Neural progenitor cell (in vitro differentiated cells): Measurements from ENCODE around the gene TUFT1. TPM values are rescaled to one million over a fixed set of nuclear protein-coding genes. Genes with fewer than 3 reads are reported as not detected.
"Not testable (repeated sequence)": the region's sequence is repeated elsewhere in the genome, so short reads cannot be mapped to it uniquely, and the experiment has no call there.

Experiments
- DNase-seq: peaks from one replicate; pipeline ENCODE4 v3.0.0-alpha.2; 2016; ENCODE audit warnings: low spot score
- H2AFZ ChIP-seq: fragments of 200-600 bp; sonication (generic); replicated peaks from 2 replicates; pipeline ENCODE4 v1.6.1; 2016; ENCODE audit warnings: antibody characterized with exemption
- H3F3A ChIP-seq: fragments of 200-600 bp; sonication (generic); 2 replicates; pipeline ENCODE4 v1.6.1; 2016; ENCODE audit warnings: antibody characterized with exemption, low read depth
- H3K27ac ChIP-seq: fragments of 200-600 bp; sonication (generic); 2 replicates; pipeline ENCODE4 v1.5.1; 2016; ENCODE audit warnings: mild to moderate bottlenecking
- H3K27me3 ChIP-seq: fragments of 200-600 bp; sonication (generic); 2 replicates; pipeline ENCODE4 v1.6.1; 2016; ENCODE audit warnings: mild to moderate bottlenecking, moderate library complexity
- H3K36me3 ChIP-seq: fragments of 200-600 bp; sonication (generic); 2 replicates; pipeline ENCODE4 v1.5.1; 2016
- H3K4me1 ChIP-seq: fragments of 200-600 bp; sonication (generic); 2 replicates; pipeline ENCODE4 v1.6.1; 2016; ENCODE audit warnings: mixed run types
- H3K4me2 ChIP-seq: fragments of 200-600 bp; sonication (generic); 2 replicates; pipeline ENCODE4 v1.6.1; 2016
- H3K4me3 ChIP-seq: fragments of 200-600 bp; sonication (generic); 2 replicates; pipeline ENCODE4 v1.5.1; 2016
- H3K79me2 ChIP-seq: fragments of 200-600 bp; sonication (generic); 2 replicates; pipeline ENCODE4 v1.6.1; 2016; ENCODE audit warnings: low read depth
- H3K9ac ChIP-seq: fragments of 200-600 bp; sonication (generic); 2 replicates; pipeline ENCODE4 v1.6.1; 2016
- H3K9me3 ChIP-seq: fragments of 200-600 bp; sonication (generic); 2 replicates; pipeline ENCODE4 v1.5.1; 2016; ENCODE audit warnings: low read depth
- H4K20me1 ChIP-seq: fragments of 200-600 bp; sonication (generic); 2 replicates; pipeline ENCODE4 v1.6.1; 2016; ENCODE audit warnings: low read depth
- H3K27ac Mint-ChIP-seq: 3 replicates; pipeline ENCODE4 v1.8.0; 2021; ENCODE audit warnings: mixed read lengths
- H3K27me3 Mint-ChIP-seq: 2 replicates; pipeline ENCODE4 v1.8.0; 2022; ENCODE audit warnings: low read depth, mild to moderate bottlenecking, inconsistent platforms, moderate library complexity, mixed read lengths; ENCODE audit not compliant: insufficient read depth
- H3K36me3 Mint-ChIP-seq: 3 replicates; pipeline ENCODE4 v1.8.0; 2021; ENCODE audit warnings: mixed read lengths
- H3K4me1 Mint-ChIP-seq: 3 replicates; pipeline ENCODE4 v1.8.0; 2021; ENCODE audit warnings: mixed read lengths
- H3K4me3 Mint-ChIP-seq: 3 replicates; pipeline ENCODE4 v1.8.0; 2021; ENCODE audit warnings: mild to moderate bottlenecking, moderate library complexity, mixed read lengths
- H3K9me3 Mint-ChIP-seq: 3 replicates; pipeline ENCODE4 v1.8.0; 2020; ENCODE audit warnings: mixed read lengths
- CTCF ChIP-seq: fragments of 200-600 bp; sonication (generic); IDR thresholded peaks from 2 replicates; pipeline ENCODE4 v1.5.1; 2017; ENCODE audit warnings: antibody characterized with exemption, mild to moderate bottlenecking
- EZH2 ChIP-seq: fragments of 200-600 bp; sonication (generic); IDR thresholded peaks from 2 replicates; pipeline ENCODE4 v1.6.1; 2017; ENCODE audit warnings: antibody characterized with exemption, mild to moderate bottlenecking, moderate library complexity
- EZH2phosphoT487 ChIP-seq: fragments of 200-600 bp; sonication (generic); IDR thresholded peaks from 2 replicates; pipeline ENCODE4 v1.6.1; 2017; ENCODE audit warnings: antibody characterized with exemption
- total RNA-seq: library from RNA; depleted of rRNA; stranded (reverse); fragments of >200 nt; gene quantifications from 2 replicates; pipeline ENCODE4 v1.2.3, GENCODE V29; 2015; ENCODE audit warnings: low replicate concordance

TUFT1 gene
- total RNA-seq, 1 donor from 2014 or later: 9.3 TPM

GRCh38 chr1:151596166-151596953 is 56.3 kb downstream of the TUFT1 start:
- Mint-ChIP-seq H3K9me3 (peaks cover 4% of the 10 kb centered on the region), H3K4me1 (peaks cover 5% of the 10 kb centered on the region), H3K27me3 (peaks cover 2% of the 10 kb centered on the region), H3K36me3 (no peaks in the 10 kb centered on the region), H3K4me3 (no peak overlapping the region), H3K27ac (no peak overlapping the region)
- H3K79me2 ChIP-seq: no peaks in the 10 kb centered on the region
- H3K4me2 ChIP-seq: no peak overlapping the region
- H2AFZ ChIP-seq: no peak overlapping the region
- H3K4me3 ChIP-seq: no peak overlapping the region
- no peak overlapping the region for H3K27ac ChIP-seq
- H3K9ac ChIP-seq: no peak overlapping the region
- no peaks in the 10 kb centered on the region for H3K9me3 ChIP-seq
- DNase-seq: no peak
- H3K27me3 ChIP-seq: peaks cover 13% of the 10 kb centered on the region
- no peaks in the 10 kb centered on the region for H3K4me1 ChIP-seq
- TF ChIP-seq EZH2phosphoT487 (no peak), CTCF (no peak), EZH2 (no peak)
- no peaks in the 10 kb centered on the region for H3F3A ChIP-seq
- no peaks in the 10 kb centered on the region for H4K20me1 ChIP-seq
- H3K36me3 ChIP-seq: no peaks in the 10 kb centered on the region

- H3K9ac ChIP-seq, H3K9me3 ChIP-seq, H2AFZ ChIP-seq, H3F3A ChIP-seq, DNase-seq, H3K27me3 ChIP-seq, H4K20me1 ChIP-seq, H3K4me1 Mint-ChIP-seq, H3K27ac ChIP-seq, H3K27me3 Mint-ChIP-seq, H3K4me3 Mint-ChIP-seq, H3K36me3 ChIP-seq, H3K4me1 ChIP-seq, H3K27ac Mint-ChIP-seq, H3K9me3 Mint-ChIP-seq, H3K79me2 ChIP-seq, H3K4me2 ChIP-seq, H3K4me3 ChIP-seq, H3K36me3 Mint-ChIP-seq: not testable (repeated sequence)
These were observed 62.4 kb downstream of the TUFT1 start for GRCh38 chr1:151602550-151602949.

GRCh38 chr1:151604291-151604690 is 64.2 kb downstream of the TUFT1 start:
- peaks cover 9% of the 10 kb centered on the region for H3K4me1 Mint-ChIP-seq
- no peak overlapping the region for H3K4me2 ChIP-seq
- no peaks in the 10 kb centered on the region for H3K4me1 ChIP-seq
- H3K4me3 Mint-ChIP-seq: no peak overlapping the region
- DNase-seq: no peak
- no peaks in the 10 kb centered on the region for H3K36me3 ChIP-seq
- no peaks in the 10 kb centered on the region for H4K20me1 ChIP-seq
- H3K4me3 ChIP-seq: no peak overlapping the region
- no peaks in the 10 kb centered on the region for H3K9me3 ChIP-seq
- no peaks in the 10 kb centered on the region for H3K36me3 Mint-ChIP-seq
- no peak overlapping the region for H3K9ac ChIP-seq
- H3K27ac ChIP-seq: no peak overlapping the region
- no peaks in the 10 kb centered on the region for H3K79me2 ChIP-seq
- H3F3A ChIP-seq: no peaks in the 10 kb centered on the region
- no peaks in the 10 kb centered on the region for H3K9me3 Mint-ChIP-seq
- TF ChIP-seq EZH2phosphoT487 (no peak), CTCF (no peak), EZH2 (no peak)
- H2AFZ ChIP-seq: no peak overlapping the region
- no peaks in the 10 kb centered on the region for H3K27me3 Mint-ChIP-seq
- H3K27me3 ChIP-seq: no peaks in the 10 kb centered on the region
- H3K27ac Mint-ChIP-seq: no peak overlapping the region

- no peaks in the 10 kb centered on the region for H4K20me1 ChIP-seq
- TF ChIP-seq EZH2 (no peak), EZH2phosphoT487 (no peak), CTCF (no peak)
- no peaks in the 10 kb centered on the region for H3K36me3 Mint-ChIP-seq
- no peaks in the 10 kb centered on the region for H3K27me3 ChIP-seq
- no peaks in the 10 kb centered on the region for H3K9me3 ChIP-seq
- no peak overlapping the region for H3K9ac ChIP-seq
- no peak overlapping the region for H3K4me3 Mint-ChIP-seq
- no peaks in the 10 kb centered on the region for H3K27me3 Mint-ChIP-seq
- DNase-seq: no peak
- H3K27ac Mint-ChIP-seq: no peak overlapping the region
- H3K27ac ChIP-seq: no peak overlapping the region
- H3K4me3 ChIP-seq: no peak overlapping the region
- H2AFZ ChIP-seq: no peak overlapping the region
- H3F3A ChIP-seq: no peaks in the 10 kb centered on the region
- peaks cover 9% of the 10 kb centered on the region for H3K4me1 Mint-ChIP-seq
- no peaks in the 10 kb centered on the region for H3K36me3 ChIP-seq
- H3K4me2 ChIP-seq: no peak overlapping the region
- H3K9me3 Mint-ChIP-seq: no peaks in the 10 kb centered on the region
- H3K4me1 ChIP-seq: no peaks in the 10 kb centered on the region
- H3K79me2 ChIP-seq: no peaks in the 10 kb centered on the region
These were observed 66.3 kb downstream of the TUFT1 start for GRCh38 chr1:151606384-151606783.
